Heart right ventricle (tissue), 16 donors: Measurements from ENCODE around the gene TTC32. TPM values are rescaled to one million over a fixed set of nuclear protein-coding genes. Genes with fewer than 3 reads are reported as not detected.

Experiments used
- ATAC-seq, 8 donors: fragments of 200-7000 bp; cut with Tn5 transposase; one replicate each; pipeline ENCODE4 v1.9.1; 2020; ENCODE audit warnings: mild to moderate bottlenecking in 8 of 8, moderate library complexity in 8 of 8, moderate number of reproducible peaks in 1 of 8
- DNase-seq, 2 donors: peaks; one replicate each; pipeline ENCODE4 v3.0.0-alpha.2; 2020
- H3K27ac ChIP-seq, 10 donors: fragments of 200-600 bp; sonication (generic) in 2 of 10; one replicate each; pipeline versions ENCODE4 v1.5.0 to v1.8.0; 2020 to 2022; ENCODE audit warnings: mild to moderate bottlenecking in 3 of 10
- H3K27me3 ChIP-seq, 7 donors: fragments of 200-600 bp; one replicate each; pipeline ENCODE4 v1.8.0; 2021 to 2022; ENCODE audit warnings: mild to moderate bottlenecking in 2 of 7
- H3K36me3 ChIP-seq, 9 donors: fragments of 200-600 bp; sonication (generic) in 1 of 9; one replicate each; pipeline versions ENCODE4 v1.5.0 to v1.8.0; 2020 to 2022; ENCODE audit warnings: mild to moderate bottlenecking in 2 of 9
- H3K4me1 ChIP-seq, 9 donors: fragments of 200-600 bp; sonication (generic) in 1 of 9; one replicate each; pipeline versions ENCODE4 v1.5.0 to v1.8.0; 2020 to 2022; ENCODE audit warnings: mild to moderate bottlenecking in 4 of 9
- H3K4me3 ChIP-seq, 10 donors: fragments of 200-600 bp; sonication (generic) in 2 of 10; one replicate each; pipeline versions ENCODE4 v1.5.0 to v1.8.0; 2020 to 2022; ENCODE audit warnings: mild to moderate bottlenecking in 7 of 10, moderate library complexity in 2 of 10
- H3K9me3 ChIP-seq, 11 donors: fragments of 200-600 bp in 10 of 11; sonication (generic) in 2 of 11; one replicate each; pipeline versions ENCODE4 v1.5.0 to v1.8.0; 2013 to 2022; ENCODE audit warnings: mild to moderate bottlenecking in 2 of 11, control low read depth in 1 of 11, moderate library complexity in 1 of 11
- WGBS, 2 donors: extraction: QIAGEN DNeasy Blood & Tissue Kit; methylation state at CpG; one replicate each; pipeline ENCODE4 v1.1.7; 2013; ENCODE audit warnings: inconsistent platforms in 1 of 2; 5-methylcytosine and 5-hydroxymethylcytosine counted together
- intact Hi-C, 10 donors: fragments of 100-400 bp; cut with DNase I; formaldehyde crosslinking; loops; one replicate each; pipeline versions ENCODE4 v1.11.1 to v1.14.2; 2022
- polyA plus RNA-seq, 2 donors: library from polyadenylated mRNA; stranded (reverse); fragments of 200-250 nt; gene quantifications; one replicate each; pipeline ENCODE4 v1.2.3, GENCODE V29; 2013
- total RNA-seq, 10 donors: library from RNA; stranded (reverse); fragmentation: NEBNext Ultra II Directional in 3 of 10; extraction: Animal tissue kit (Norgen Biotek cat#: 25700) in 3 of 10; gene quantifications; one replicate each; pipeline versions ENCODE4 v1.2.1 to v1.2.4, GENCODE V29; 2021 to 2023
- TF ChIP-seq, protein P1 (sequence below), 9 donors: fragments of 200-600 bp; sonication (generic) in 2 of 9; IDR thresholded peaks; one replicate each; pipeline versions ENCODE4 v1.5.0 to v1.8.0; 2021 to 2022; ENCODE audit warnings: antibody characterized with exemption in 9 of 9, mild to moderate bottlenecking in 5 of 9, moderate library complexity in 1 of 9
- donor health status: Arrhythmogenic right ventricular cardiomyopathy.
- donor health status: ischemic (EF 13 %, LVEDD 7.1; RV severe dilation, severe dysfunction).
- donor health status: healthy with polysubstance abuse.
- donor health status: DM: no; HTN: yes; CAD: no.
- donor health status: DM: no; HTN: no; CAD: no.
- donor health status: ischemic (EF 25% LVEDD 6.9; RV normal size, moderate dysfunction).
- donor health status: ischemic (EF 25% LVEDD 5.7; RV mildly dilated, moderate dysfunction).
- donor health status: healthy.
- donor health status: DM: yes; HTN: yes; CAD: no.
- donor health status: Ischemic cardiomyopathy.
- donor health status: ischemic (EF 35%, LVEDD 5.7; RV mildly dilated, moderate dysfunction).
- donor health status: nonischemic (EF 11% LVEDD 7.7; RV severe dilation, severe dysfunction).
- donor health status: DM: yes; HTN: yes; CAD: no.
- donor health status: PGD.
- donor health status: ischemic (EF 29% LVEDD 5.4; RV normal size, mild dysfunction).
- donor health status: nonischemic (EF 23%, LVEDD 6.1; RV moderate dilation, normal function).

TTC32 gene
- total and polyA plus RNA-seq, 12 donors, result 3.4 to 27.7 (median 6.4) TPM

DNA sequence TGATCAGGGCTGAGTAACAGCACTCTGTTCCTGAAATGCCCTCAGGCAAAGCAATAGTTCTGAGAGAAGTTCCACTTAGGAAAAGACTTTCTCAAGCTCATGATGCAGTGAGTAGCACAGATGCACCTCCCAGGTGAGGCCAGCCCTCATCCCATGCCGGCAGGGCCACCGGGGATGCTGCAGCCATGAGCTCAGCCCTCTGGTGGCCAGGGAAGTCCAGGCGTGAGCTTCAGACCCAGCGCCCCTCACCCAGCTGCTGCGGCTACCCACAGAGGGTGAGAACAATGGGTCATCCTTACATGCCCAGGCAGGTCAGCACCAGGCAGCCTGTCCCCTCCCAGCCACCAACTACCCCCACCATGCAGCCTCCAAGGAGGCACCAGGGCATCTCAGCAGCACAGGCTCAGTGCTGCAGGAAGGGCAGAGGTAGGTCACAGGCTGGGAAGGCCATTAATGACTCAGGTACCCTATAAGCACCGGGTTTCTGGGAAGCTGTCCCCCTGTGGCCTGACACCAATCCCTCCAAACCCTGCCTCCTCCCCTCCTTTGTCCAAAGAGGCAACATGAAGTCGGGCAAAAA is 50.6 kb downstream of the TTC32 start:
- TF ChIP-seq, protein P1, sequence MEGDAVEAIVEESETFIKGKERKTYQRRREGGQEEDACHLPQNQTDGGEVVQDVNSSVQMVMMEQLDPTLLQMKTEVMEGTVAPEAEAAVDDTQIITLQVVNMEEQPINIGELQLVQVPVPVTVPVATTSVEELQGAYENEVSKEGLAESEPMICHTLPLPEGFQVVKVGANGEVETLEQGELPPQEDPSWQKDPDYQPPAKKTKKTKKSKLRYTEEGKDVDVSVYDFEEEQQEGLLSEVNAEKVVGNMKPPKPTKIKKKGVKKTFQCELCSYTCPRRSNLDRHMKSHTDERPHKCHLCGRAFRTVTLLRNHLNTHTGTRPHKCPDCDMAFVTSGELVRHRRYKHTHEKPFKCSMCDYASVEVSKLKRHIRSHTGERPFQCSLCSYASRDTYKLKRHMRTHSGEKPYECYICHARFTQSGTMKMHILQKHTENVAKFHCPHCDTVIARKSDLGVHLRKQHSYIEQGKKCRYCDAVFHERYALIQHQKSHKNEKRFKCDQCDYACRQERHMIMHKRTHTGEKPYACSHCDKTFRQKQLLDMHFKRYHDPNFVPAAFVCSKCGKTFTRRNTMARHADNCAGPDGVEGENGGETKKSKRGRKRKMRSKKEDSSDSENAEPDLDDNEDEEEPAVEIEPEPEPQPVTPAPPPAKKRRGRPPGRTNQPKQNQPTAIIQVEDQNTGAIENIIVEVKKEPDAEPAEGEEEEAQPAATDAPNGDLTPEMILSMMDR (IDR thresholded peaks at IDR 0.05), result no peak
- WGBS, 2 donors, result 67 to 70% methylated on average over 7 of the region's 7 CpGs
- ATAC-seq (no peak), DNase-seq (no peak)
- intact Hi-C loops, result loop anchor here in 3 of 10 donors (10.0 kb wide), 3 partner anchors 76 to 1456 kb away; no protein-coding TSS in a partner anchor
- no peaks in the 10 kb centered on the region for H3K36me3 ChIP-seq
- peaks cover 0 to 7% (median 0%) of the 10 kb centered on the region in 9 donors for H3K4me1 ChIP-seq
- H3K27ac ChIP-seq, result no peak overlapping the region
- no peak overlapping the region for H3K4me3 ChIP-seq
- H3K27me3 ChIP-seq, result no peaks in the 10 kb centered on the region
- H3K9me3 ChIP-seq, result no peaks in the 10 kb centered on the region

DNA sequence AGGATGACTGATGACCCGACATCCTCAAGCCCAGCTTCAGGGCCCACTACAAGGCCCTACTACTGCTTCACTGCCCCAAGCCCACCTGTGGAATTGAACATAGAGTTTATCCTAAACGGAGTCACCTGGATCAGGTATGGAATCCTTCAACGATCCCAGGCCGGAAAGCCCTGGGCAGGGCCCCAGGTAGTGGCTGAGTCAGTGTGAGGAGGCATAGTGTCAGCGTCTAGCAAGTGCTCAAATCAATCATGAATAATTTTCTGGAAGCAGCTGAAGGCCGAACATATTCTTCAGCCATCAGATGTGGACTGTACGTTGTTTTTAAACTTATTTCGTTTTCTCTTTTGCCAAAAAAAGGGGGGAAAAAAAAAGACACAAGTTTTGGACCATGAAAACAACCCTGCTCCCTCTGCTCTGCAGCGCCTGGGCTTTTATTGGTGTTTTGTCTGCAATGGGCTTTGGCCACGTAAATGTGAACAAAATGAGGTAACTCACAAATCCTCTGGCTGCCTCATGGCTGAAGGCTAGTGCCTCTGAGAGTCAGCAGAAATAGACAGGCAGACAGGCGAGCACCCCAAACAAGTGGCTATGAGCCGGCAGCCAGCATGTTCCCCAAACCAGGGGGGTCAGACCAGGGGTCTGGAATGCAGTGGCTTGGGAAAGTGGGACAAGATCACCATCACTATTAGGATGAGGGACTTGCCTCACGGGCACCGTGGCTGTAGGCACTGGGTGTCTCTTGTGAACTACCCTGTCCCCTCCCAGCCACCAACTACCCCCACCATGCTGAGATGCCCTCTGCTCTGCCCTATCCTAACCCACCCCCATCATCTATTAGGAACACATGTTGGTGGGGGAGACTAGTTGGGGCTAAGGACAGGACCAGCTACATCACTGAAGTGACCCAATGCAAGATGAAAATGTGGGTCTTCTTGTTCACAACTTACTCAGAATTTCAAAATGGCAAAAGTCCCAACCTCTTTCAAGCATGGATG is 51.4 kb downstream of the TTC32 start:
- Histone ChIP-seq H3K9me3 (no peaks in the 10 kb centered on the region), H3K36me3 (no peaks in the 10 kb centered on the region), H3K4me3 (no peak overlapping the region), H3K4me1 (no peaks in the 10 kb centered on the region), H3K27ac (no peak overlapping the region), H3K27me3 (no peaks in the 10 kb centered on the region)
- intact Hi-C loops, result loop anchor here in 3 of 10 donors (10.0 kb wide), 3 partner anchors 76 to 1456 kb away; no protein-coding TSS in a partner anchor
- TF ChIP-seq, protein P1 (IDR thresholded peaks at IDR 0.05), result no peak
- DNase-seq (no peak), ATAC-seq (no peak)
- WGBS, 2 donors, result 85 to 92% methylated on average over 14 of the region's 14 CpGs

DNA sequence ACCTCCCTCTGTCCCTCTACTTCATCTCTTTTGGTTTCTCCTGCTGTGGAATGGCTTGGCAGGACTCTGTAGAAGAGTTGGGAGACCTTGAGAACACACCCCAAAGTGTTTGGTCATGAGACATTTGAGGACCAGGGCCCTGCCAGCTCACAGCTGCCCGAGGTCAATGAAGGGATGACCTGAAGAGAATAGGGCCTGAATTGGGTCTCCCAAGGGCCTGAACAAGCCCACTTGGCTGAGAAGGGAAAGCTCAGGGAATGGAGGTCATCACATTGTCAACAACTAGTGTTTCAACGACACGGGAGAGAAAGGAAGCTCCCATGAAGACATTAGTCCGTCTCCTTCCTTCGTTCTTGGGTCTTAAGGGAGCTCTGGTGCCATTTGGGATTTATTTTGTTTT is 52.8 kb downstream of the TTC32 start:
- TF ChIP-seq, protein P1 (IDR thresholded peaks at IDR 0.05), result no peak
- no peaks in the 10 kb centered on the region for H3K9me3 ChIP-seq
- no peak overlapping the region for H3K27ac ChIP-seq
- ATAC-seq, result no peak
- H3K27me3 ChIP-seq, result no peaks in the 10 kb centered on the region
- no peak overlapping the region for H3K4me3 ChIP-seq
- H3K4me1 ChIP-seq, result no peaks in the 10 kb centered on the region
- DNase-seq, result no peak
- 83 to 85% methylated on average over 5 of the region's 5 CpGs for WGBS, 2 donors
- intact Hi-C loops, result no loop called here
- no peaks in the 10 kb centered on the region for H3K36me3 ChIP-seq

DNA sequence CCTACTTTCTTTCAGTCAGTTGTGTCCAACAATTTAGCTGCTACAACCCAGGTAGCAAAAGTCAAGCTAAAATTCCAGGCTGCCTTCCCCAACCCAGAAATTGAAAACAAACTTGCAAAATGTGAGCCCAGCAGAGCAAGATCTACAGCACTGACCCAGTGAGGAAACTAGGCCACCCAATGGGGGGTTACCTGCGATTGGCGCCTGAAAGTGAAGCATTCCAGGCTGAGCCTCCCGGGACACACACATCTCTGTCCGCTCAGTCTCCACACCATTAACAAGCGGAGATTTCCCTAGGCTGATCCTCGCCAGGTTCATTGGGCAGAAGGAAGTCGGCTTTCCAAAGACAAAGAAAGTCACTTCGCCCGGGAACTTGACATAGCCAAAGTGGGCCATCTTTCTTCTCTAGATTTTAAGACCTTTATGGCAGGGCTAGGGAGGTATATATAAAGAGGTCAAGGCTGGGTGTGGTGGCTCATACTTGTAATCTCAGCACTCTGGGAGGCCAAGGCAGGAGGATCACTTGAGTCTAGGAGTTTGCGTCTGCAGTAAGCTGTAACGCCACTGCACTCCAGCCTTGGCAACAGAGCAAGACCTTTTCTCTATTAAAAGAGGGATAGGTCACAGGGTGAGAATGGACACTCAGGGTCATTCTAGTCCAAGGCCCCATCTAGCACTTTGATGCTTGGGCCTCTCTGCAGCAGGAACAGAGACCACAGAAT is 53.6 kb downstream of the TTC32 start:
- intact Hi-C loops, result no loop called here
- Histone ChIP-seq H3K36me3 (no peaks in the 10 kb centered on the region), H3K4me1 (no peaks in the 10 kb centered on the region), H3K4me3 (no peak overlapping the region), H3K27ac (no peak overlapping the region), H3K27me3 (no peaks in the 10 kb centered on the region), H3K9me3 (no peaks in the 10 kb centered on the region)
- 93% methylated on average over 11 of the region's 11 CpGs for WGBS, 2 donors
- ATAC-seq, result no peak
- no peak for DNase-seq
- TF ChIP-seq, protein P1 (IDR thresholded peaks at IDR 0.05), result no peak
